NCI-H1092 treated with DMSO at 0.1 percent for 48 hours (cell line): Measurements from ENCODE around the gene C2orf78.
A peak's percentile ranks its signal among the peaks of the same experiment; 100 is the strongest.
"Not testable (repeated sequence)": the region's sequence is repeated elsewhere in the genome, so short reads cannot be mapped to it uniquely, and the experiment has no call there.

ENCODE experiments used
- DNase-seq: peaks from one replicate; lab custom pipeline; 2025; lab: John Stamatoyannopoulos, UW

C2orf78 gene

DNA sequence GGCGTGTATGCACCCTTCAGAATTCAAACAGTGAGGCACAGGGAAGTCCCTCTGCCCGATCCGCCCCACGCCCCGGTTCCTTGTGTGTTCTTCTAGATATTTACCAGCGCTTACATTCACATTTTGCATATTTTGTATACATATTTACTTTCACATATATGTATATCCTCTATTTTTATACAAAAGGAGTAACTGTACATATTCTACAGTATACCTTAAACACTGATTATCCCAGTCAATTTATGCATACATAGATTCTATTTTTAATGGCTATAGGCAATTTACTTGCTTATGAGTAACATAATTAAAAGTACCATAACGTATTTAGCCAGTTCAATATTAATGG lies 3.8 kb upstream of the C2orf78 start:
- DNase-seq = no peak

DNA sequence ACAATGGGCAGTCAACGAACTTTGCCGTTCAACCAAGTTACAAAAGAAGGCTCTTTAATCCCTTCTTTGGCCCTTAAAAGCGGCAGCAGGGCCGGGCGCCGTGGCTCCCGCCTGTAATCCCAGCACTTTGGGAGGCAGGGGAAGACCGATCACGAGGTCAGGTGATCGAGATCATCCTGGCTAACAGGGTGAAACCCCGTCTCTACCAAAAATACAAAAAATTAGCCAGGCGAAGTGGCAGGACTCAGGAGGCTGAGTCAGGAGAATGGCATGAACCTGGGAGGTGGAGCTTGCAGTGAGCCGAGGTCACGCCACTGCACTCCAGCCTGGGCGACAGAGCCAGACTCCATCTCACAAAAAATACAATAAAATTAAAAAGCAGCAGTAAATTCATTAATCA lies 581 bp upstream of the C2orf78 start:
- not testable (repeated sequence) for DNase-seq

DNA sequence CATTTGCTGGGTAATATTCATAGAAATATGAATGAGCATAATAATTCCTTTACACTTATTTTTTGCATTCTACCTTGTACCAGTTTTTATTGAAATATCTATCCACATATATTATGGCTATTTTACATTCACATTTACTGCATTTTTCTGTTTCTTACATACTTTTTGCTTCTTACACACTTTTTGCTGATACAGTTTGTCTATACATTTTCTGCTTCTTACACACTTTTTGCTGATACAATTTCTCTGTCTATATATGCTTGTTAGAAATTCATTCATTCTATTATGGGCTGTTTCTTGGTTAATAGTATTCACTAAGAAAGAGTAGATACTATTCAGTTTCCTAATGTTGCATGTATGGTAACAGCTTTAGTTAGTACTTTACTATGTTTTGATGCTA lies 27.9 kb downstream of the C2orf78 start:
- no peak for DNase-seq

DNA sequence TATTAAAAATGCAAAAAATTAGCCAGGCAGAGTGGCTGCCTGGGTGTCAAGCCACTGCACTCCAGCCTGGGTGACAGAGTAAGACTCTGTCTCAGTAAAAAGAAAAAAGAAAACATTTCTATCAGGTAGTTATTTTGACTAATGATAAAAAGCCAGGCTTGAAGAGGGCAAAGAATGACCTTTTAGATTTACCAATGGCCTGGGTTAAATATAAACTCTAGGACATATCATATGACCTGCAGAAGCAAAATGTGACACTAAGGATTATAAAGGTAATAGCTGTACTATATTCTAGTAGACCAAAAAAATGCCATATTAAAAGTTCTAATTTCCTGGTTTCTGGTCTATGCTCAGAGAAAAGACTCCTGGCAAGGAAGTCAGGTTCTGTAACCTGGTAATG lies 28.7 kb downstream of the C2orf78 start:
- no peak for DNase-seq

DNA sequence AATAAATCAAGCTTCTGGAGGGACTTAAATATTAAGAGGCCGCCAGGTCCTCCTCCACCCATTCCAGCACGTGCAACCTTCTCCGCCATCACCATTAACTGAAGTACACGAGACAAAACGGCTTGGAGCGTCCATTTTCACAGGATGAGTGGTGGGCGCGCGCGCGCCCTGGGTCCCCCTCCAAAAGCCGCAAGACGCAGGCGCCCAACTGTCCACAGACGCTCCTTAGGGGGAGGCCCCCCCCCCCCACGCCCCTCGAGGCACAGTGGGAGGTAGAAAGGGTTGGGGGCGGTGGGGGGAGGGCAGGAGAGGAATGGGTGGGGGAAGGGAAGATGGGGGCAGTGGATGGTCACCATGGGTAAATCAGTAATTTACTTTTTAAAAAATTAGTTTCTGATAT lies 34.3 kb downstream of the C2orf78 start:
- DNase-seq = no peak

DNA sequence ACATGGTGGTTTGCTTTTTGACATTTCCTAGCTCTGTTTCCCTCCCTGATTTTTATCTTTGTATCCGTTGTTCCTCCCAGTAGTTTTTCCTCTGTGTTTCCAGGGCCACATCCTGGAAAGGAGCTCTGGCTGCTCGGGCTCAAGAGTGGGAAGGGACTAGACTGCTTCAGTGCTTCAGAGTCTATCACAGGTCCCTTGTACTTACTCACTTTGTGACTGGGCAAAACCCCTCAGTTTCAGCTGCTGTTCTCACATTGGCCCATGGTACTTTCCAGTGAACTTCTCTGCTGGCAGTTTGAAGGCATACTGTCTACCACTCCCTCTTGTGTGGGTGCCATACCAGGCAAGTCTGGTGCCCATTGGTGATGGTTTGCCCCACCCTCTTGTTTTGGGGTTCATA lies 37.2 kb downstream of the C2orf78 start:
- DNase-seq = no peak

DNA sequence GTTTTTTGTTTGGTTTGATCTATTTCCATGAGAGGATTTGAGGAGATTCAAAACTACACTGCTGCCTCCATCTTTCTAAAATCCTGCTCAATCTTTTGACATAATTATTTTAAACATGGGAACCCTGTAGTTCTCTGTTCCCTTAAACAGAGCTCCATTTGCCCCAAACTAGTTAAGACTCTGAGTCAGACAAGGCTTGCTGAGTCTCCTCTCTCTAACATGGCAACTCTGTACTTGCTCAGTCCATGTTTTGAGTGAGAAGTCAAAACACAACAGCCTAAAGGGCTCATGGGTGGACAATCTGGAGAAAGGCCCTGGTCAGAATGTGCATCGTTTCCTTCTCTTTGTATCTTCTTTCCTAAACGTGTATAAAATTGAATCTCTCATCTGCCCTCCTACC lies 37.7 kb downstream of the C2orf78 start:
- DNase-seq = no peak

DNA sequence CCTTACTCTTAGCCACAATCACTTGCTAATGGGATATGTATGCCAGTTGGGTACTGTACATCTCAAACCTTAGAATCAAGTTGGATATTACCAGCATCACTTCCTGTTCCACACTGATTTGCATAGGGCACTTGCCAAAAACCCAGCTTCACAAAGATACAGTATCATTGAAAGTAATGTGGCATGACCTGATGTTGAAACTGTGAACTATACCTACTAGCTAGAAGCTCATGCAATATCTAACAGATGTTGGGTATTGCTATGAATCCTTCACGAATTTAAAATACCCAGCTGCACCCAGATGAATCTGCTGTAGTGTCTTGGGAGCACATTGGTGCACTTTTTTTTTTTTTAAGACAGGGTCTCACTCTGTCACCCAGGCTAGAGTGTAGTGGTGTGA lies 38.3 kb downstream of the C2orf78 start:
- no peak for DNase-seq

DNA sequence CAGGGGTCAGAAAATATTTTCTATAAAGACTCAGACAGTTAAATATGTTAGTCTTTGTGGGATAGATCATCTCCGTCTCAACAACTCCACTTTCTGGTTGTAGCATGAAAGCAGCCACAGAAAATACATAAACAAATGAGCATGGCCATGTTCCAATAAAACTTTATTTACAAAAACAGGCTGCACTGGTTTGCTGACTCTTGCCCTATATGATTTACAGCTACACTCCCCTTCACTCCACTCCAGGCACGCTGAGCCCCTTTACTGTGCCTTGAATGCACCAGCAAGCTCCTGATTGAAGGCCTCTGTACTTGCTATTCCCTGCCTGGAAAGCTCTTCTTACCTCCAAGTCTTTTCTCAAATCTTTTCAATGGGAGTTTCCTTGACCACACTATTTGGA lies 39.0 kb downstream of the C2orf78 start:
- DNase-seq = no peak

DNA sequence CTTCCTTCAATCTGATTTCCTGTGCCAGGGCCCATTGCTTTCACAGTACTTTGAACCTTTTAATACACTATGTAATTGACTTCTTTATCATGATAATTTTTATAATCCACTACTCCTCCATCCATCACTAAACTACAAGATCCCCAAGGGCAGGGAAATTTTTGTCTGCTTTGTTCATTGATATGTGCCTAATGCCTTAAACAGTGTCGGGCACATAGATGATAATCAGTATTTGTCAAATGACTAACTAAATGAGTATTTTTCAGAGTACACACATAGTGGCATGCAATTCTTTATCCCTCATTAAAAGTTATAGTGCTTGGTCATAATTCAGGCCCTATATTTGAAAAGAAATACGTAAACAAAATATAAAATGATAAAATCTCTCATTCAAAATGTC lies 39.4 kb downstream of the C2orf78 start:
- DNase-seq = no peak

DNA sequence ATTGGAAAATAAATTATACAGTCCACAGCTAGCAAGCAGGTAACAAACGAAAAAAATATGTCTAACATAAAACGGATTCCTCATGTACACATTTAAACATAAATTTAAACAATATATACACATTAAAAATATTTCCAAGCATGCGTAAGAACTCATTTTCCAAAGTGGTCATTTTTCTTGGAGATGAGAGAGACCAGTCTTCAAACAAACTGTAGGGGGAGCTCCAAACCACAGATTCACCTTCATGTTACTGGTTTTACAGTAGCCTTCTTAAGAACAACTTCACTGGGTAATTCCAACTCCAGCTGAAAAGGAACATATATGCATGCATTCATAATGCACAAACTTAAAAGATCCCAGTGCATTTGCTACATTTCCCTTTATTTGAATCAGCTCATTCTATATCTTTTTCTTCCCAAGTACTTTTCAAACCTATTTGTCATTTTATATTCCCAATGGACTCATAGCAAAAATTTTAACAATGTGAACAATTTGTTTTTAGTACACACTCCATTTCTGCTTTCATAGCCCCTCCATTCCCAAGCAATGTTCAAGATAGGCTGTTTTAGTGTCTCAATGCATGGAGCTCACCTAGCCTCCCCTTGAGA lies 40.0 kb downstream of the C2orf78 start:
- peak; percentile 46 for DNase-seq

DNA sequence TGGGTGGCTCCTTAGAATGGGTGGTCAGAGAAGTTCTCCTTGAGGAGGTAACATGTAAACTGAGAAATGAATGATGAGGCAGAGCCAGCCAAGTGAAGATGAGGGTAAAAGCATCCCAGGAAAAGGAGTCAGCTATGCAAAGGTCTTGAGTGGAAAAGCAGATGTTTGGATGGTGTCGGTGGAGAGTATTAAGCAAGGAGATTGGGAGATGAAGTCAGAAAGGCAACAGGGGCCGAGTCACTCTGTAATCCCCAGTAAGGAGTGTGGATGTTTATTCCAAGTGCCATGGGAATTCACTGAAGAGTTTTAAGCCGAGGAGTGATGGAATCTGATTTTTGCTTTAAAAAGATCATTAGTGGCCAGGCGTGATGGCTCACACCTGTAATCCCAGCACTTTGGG lies 41.4 kb downstream of the C2orf78 start:
- DNase-seq = no peak

DNA sequence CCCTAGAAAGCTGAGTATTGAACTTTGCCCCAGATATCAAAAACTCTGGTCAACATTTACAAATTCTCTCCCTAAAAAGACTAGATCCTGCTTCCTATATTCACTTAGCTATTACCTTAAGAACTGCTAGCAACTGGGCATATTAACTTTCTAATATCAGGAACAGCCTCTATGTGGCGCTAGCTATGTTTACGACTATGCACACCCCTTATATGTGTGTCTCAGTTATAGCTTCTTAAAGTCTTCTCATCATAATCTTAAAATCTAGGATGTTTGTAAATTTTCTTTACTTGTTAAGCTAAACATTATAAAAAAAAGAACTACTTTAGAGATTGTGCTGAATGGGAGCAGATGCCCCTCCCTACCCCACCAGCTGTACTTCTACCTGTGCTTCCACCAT lies 43.0 kb downstream of the C2orf78 start:
- peak; percentile 29 for DNase-seq

DNA sequence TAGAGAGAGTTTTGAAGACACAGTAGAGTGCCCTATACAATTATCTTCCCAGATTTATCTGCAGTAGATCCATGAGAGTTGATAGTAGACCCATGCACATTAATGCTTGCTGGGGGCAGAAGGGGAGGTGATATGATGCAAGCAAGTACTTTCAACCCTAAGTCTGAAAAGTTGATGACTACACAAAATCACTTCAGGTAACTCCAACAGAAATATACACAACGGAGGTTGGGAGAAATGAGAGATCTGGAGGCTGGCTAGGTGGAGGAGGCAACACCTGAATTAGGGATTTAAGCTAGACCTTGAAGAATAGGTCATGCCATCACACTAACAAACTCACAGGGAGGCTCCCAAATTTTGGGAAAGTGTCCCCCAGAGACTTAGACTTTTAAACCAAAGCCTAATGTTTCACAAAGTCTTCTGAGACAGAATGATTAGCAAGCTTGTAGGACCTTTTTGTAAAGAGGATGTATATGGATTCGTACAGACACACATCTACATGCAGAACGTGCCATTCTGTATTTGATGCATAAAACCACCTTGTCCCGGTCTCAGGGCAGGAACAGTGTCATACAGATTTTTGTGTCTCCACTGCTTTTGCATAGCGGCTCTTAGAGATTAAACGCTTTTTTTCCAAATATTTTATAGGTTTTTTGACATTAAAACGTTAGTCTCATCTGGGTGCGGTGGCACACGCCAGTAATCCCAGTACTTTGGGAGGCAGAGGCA lies 43.8 kb downstream of the C2orf78 start:
- DNase-seq = no peak

DNA sequence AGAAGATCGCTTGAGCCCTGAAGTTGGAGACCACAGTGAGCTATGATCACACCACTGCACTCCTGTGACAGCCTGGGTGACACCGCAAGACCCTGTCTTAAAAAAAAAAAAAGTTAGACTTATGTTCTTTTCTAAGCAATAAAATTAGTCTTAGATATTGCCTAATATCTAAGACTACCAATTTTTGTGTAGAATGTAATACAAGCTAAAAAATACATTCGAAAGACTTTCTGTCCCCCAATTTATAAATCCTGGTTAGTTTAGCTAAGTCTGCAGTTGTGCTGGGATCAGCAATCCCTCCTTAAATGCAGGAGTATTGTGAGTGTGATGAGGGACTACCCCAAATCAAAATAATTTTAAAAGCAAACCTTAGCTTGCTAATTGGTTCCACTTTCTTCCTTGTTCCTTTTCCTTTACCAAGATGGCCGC lies 44.4 kb downstream of the C2orf78 start:
- no peak for DNase-seq

DNA sequence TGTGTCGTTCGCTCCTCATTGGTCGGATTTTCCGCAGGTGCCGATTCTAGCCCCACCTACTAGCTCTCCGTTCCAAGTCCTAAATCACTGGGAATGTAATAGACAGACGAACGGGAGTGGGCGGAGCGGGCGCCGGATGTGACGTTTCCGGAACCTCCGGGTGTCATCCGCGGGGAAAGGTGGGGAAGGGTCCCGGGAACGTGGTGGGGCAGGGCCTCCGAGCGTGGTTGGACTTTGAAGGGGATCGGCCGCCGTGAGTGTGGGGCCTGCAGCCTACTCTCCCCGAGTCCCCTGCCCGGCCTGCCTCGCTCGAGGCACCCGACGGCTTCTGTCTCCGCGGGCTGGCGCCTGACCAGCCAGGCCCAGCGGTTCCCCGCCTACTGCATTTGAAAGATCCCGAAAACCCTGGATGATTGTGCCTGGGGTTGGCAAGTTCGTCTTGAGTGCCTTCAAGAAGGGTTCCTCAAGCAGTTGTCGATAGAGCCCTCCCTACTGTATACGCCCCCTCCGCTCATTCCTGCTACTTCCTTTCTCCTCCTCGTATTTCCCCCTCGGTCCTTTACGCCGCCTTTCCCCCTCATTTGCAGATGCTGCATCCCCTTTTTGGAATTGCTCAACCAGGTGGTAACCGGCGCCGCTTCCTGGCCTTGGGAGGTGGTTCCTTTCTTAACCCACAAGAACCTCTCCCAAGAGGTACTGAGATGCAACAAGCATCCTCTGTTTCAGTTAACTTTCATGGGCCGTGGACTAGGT lies 45.0 kb downstream of the C2orf78 start, which contains the start of gene STAMBP:
Gene STAMBP, plus strand, starts transcription at position 144 of the 753 bp plus-strand sequence. CDS start 1,896 bp downstream, outside the sequence.
- peak; percentile 95 for DNase-seq

DNA sequence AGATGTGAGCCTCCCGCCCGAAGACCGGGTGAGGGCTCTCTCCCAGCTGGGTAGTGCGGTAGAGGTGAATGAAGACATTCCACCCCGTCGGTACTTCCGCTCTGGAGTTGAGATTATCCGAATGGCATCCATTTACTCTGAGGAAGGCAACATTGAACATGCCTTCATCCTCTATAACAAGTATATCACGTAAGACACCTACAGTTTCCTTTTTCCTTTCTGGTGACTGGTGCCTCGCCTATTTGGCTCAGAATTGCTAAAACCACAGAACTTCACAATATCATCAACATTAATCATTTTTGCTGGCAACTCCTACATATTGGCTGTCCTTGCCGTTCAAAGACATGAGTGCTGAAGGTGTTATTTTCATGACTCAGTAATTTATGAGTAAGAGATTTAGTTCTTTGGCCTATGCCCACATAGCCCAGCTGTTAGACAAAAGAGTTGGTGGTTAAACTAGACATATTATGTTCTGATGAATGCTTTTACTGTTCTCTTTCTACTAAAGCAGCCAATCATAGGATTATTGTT lies 47.0 kb downstream of the C2orf78 start:
- DNase-seq = no peak

DNA sequence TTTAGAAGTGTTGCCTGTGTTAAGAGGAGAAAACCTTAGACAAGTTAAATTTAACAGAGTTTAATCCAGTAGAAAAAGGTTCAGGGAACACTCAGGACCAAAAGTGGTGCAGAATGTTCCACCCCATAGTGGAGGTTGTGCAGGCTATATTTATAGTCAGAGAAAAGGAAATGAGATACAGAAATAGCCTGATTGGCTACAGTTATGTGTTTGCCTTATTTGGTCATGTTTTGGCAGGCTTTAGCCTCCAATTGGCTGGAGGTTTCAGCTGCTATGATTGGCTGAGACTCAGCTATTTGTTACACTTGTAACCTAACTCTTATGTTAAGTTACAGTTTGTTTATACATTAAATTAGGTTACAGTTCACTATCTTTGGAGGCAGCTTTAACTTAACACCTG lies 48.9 kb downstream of the C2orf78 start:
- no peak for DNase-seq

DNA sequence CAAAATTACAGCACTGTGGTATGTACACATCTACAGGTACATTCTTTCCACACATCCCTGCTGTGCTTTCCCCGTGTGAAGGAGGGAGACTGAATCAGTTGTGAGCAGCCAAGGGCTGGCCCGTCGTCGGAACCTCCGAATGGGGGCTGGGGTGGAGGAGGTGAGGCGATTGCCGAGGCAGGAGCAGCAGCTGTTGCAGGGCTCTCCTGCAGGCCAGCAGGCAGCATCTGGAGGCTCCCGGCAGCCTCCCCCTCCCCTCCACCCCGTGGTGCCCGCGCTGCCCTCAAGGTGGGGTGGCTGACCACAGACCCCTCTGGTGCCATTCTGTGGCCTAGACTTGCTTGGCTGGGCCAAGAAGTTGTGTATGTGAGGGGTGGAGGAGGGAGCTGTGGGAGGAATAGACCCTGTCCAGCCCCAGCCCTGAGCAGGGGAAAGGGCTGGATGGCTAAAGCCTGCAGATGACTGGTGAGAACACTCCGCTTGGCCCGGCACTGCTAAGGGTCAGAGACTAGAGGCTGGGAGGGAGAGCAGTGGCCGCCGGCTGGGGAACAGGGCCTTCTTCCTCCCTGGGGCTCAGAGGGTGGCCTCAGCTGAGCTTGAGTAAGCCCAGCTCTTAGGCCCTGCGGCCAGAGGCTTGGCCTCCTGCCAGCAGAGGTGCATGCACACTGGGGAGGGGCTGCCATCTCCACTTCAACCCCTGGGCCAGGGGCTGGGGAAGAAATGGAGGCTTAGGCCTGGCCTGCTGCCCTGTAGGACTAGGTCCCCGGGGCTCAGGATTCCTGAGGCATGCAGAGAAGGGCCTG lies 52.4 kb downstream of the C2orf78 start:
- DNase-seq = no peak

DNA sequence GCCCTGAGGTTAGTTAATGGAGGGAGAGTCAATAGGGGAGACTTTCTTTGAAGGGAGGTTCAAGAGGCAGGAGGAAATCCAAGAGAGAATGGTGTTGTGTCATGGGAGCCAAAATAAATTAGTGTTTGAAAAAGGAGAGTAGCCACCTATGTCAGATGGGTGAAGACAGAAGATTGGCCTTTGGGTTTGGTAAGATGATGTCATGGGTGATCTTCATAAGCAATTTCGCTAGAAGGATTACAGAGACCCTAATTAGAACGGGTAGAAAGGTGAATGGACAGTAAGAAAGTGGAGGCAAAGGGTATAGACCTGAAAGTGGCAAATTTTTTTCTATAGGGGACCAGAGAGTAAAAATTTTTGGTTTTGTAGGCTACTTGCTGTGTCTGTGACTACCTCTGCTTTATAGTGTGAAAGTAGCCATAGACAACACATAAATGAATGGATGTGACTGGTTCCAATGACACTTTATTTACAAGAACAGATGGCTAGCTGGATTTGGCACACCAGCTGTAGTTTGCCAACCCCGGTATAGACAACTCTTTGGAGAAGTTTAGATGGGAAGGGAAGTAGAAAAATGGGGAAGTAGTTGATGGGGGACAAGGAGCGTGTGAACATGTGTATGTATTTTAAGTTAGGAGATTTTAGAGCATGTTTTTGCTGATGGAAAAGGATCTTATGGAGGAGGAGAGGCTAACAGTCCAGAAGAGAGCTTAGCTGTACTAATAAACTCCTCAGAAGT lies 54.0 kb downstream of the C2orf78 start:
- no peak for DNase-seq

DNA sequence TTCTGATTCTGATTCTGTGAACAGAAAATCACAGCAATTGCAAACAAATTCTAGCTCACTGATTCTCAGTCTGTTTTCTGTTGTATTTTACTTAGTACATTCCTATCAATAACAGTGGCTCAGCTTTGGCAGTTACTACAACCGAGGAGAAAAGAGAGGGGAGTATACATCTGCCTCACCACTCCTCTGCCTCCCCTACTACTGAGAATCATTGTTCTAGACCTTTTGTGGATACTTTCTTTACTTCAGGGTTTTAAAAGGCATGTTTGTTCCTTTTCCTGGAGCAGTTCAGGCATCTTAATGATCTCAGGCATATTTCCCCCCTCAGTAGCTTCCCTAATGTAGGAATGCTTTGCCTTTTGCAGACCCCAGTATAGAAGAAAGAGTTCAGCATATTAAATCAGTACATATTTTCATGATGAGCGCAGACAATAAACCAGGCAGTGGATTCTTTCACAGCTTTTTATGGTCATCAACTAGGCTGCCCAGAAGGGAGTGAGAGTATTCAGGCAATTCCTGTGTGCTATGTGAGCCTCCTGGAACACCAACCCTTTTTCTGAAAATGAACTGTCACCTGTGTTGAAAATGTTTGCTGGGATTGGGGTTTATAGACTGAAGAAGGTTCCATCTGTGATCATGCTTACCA lies 55.0 kb downstream of the C2orf78 start:
- DNase-seq = no peak
